Activated naive CD4-positive, alpha-beta T cell treated with anti-CD3 and anti-CD28 coated beads, Interleukin-2, amount 50 U/mL, for 16 hours (primary cell): ENCODE results near the gene CTNNA3.
"Not testable (repeated sequence)": the region's sequence is repeated elsewhere in the genome, so short reads cannot be mapped to it uniquely, and the experiment has no call there.

Source experiments
- DNase-seq: peaks from one replicate; pipeline ENCODE4 v3.0.0-alpha.2; 2020

Gene CTNNA3

GRCh38 chr10:67696029-67696428, at the start of gene CTNNA3:
TSS of gene CTNNA3 (minus strand) at chr10:67696195.
- no peak for DNase-seq

DNA sequence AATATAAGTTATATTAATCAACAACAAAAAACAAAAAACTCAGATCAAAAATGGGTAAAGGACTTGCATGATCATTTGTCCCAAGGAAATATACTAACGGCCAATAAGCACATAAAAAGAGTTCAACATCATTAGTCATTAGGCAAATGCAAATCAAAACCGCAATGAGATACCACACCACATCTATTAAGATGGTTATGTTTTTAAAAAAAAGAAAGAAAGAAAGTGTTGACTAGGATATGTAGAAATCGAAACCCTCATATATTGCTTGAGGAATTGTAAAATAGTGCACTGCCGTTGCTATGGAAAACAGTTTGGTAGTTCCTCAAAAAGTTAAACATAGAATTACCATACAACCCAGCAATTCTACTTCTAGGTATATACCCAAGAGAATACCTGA, 39.4 kb upstream of the CTNNA3 start:
- DNase-seq, result no peak

DNA sequence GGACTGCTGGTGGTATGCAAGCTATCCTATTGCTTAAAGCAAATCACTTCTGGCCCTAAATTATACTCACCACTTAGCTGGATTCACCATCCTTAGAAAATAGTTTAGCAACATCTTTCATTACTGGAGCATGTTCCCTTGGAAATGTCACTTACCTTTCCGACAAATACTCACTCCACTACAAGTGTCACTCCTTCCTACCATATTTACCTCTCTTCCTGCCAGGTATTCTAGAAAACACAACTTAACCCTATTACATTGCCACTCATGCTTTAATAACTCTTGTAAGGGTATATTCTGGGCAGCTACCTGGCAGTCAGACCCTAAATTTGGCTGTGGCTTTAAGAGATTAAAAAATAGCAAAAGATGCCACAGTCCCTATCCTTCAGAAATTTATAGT, 37.5 kb upstream of the CTNNA3 start:
- no peak for DNase-seq

DNA sequence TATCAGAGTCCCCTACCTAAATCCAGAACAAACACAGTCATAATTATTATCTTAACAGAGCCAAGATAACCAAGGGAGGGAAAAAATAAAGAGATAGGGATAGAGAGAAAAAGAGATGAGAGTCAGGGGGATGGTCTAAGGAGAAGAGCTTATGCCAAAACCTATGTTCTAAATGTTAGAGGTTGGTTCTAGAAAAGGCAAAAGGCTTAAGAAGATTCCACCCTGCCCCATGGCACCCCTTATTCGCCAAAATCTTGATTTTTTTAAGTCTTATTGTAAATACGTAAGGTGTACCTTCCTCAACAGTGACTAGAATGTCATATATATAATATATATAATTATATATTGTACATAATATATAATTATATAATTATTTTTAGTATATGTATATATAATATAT, 29.6 kb upstream of the CTNNA3 start:
- DNase-seq, result no peak

DNA sequence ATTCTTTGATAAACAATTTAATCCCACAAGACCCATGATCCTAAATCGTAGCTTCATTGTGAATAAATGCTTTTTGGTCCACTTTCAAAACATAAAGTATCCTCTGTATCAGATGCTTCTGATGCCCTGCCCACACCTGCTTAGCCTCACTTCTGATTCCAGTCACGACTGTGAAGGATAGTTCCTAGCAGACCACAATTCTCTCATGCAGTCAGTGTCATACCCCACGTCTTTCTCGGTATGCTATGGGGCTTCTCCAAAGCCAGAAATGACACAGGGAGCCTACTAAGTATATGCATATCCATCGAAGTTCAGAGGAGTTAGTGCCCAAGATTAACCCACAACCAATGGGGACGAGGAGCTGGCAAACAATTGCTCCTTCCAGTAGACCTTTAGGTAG, 27.6 kb upstream of the CTNNA3 start:
- DNase-seq, result no peak

GRCh38 chr10:67722113-67722512, 26.1 kb upstream of the CTNNA3 start:
- DNase-seq, result no peak

DNA sequence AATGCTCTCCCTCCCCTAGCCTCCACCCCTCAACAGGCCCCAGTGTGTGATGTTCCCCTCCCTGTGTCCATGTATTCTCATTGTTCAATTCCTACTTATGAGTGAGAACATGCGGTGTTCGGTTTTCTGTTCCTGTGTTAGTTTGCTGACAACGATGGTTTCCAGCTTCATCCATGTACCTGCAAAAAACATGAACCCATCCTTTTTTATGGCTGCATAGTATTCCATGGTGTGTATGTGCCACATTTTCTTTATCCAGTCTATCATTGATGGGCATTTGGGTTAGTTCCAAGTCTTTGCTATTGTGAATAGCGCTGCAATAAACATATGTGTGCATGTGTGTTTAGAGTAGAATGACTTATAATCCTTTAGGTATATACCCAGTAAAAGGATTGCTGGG, 20.5 kb upstream of the CTNNA3 start:
- DNase-seq, result not testable (repeated sequence)

- DNase-seq, result no peak
Observed at GRCh38 chr10:67705921-67706320, 9.9 kb upstream of the CTNNA3 start.

GRCh38 chr10:67699613-67700270, 3.7 kb upstream of the CTNNA3 start:
- not testable (repeated sequence) for DNase-seq

- no peak for DNase-seq
Observed at GRCh38 chr10:67698164-67698563, 2.2 kb upstream of the CTNNA3 start.

DNA sequence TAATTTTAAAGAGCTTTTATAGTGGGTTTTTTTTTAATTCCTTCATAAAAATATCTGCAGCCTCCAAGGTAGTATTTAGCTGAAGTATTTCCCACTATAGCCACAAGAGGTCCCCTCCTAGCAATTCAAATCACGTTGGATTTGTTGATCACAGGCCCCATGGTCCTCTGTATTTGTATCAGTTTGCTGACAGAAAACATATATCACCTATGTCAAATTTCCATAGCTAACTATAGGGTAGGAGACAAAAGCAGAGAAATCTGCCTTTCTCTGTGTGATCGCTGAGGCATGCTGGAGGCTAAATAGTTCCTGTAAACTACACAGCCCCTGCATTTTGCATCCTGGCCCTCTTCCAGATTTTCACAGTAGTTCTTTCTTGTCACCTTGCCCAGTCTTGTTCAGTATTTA, 1.7 kb upstream of the CTNNA3 start:
- no peak for DNase-seq

GRCh38 chr10:67696679-67697078, 684 bp upstream of the CTNNA3 start:
- no peak for DNase-seq

GRCh38 chr10:67695555-67695954, 440 bp downstream of the CTNNA3 start:
- DNase-seq, result no peak

GRCh38 chr10:67691861-67692260, 4.1 kb downstream of the CTNNA3 start:
- not testable (repeated sequence) for DNase-seq

DNA sequence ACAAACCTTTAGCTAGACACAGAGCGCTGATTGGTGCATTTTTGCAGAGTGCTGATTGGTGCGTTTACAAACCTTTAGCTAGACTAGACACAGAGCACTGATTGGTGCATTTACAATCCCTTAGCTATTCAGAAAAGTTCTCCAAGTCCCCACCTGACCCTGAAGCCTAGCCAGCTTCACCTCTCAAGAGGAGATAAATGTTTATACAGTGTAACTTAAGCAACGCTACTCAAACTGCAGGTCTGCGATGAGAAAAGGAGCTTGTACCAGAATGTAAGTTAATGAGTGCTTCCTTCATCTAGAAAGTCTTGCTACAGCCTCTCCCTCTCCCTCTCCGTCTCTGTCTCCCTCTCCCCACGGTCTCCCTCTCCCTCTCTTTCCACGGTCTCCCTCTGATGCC, 5.5 kb downstream of the CTNNA3 start:
- not testable (repeated sequence) for DNase-seq

GRCh38 chr10:67684140-67684539, 11.9 kb downstream of the CTNNA3 start:
- DNase-seq, result not testable (repeated sequence)

DNA sequence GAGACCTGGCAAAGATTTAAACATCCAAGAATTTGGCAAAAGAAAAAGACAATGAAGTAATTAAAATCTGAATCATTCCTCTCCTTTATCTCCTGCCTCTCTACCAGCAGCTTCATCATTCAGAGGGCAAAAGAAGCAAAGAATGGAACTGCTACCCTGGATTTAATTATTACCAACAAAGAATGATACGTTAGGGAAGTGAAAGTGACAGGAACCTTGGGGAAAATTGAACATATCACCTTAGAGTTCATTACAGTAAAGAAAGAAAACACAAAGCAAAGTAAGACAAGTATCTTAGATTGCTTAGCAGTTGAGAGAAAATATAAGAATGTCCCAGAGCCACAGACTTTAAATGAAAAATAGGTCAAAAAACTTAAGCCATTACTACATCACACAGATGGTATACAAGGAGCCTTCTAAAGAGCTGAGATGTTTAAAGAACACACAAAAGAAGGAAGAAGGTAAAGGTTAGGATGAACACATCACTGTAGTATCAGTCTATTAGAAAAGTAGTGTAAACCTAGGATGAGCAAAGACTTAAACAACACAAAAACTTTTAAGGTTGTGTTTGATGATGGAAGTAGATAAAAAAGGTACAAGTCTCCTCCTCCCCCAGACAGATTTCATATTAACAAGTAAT, 17.5 kb downstream of the CTNNA3 start:
- DNase-seq, result no peak

- DNase-seq, result no peak
Observed at GRCh38 chr10:67676208-67676825, 19.7 kb downstream of the CTNNA3 start.

DNA sequence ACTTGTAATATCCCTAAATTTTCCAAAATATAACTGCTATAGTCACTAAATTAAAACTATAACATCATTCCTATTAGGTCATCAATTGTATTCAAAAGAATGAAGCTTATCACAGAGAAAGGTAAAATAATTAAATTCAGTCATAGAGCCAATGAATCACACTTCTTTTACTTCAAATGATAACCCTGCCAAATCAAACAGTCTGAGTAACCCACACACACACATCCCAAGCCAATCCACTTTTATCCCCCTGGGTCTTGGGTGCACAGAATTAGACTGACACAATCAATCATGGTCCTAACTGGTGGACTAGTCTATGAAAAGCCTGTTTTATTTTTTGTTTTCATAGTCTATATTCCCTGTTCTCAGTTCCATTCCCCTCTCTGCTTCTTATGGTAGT, 25.6 kb downstream of the CTNNA3 start:
- DNase-seq, result no peak

- no peak for DNase-seq
Observed at GRCh38 chr10:67669978-67670377, 26.0 kb downstream of the CTNNA3 start.

GRCh38 chr10:67668448-67668847, 27.5 kb downstream of the CTNNA3 start:
- no peak for DNase-seq

DNA sequence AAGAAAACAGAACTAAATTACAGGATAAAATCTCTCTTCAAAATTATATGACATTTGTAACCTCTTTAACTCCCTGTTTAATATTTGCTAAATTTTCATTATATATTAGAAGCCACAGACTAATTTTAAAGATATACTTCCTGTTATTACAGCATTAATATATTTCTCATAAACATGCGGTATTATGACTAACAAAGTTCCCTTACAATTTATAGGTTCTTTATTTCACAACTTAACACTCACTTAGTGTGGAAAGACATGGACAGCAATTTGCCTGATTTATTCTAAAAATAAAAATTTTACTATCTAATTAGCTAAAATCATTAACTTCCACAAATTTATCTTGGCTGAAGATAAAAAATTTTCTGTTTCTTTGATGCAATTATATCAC, 29.0 kb downstream of the CTNNA3 start:
- no peak for DNase-seq

- DNase-seq, result no peak
Observed at GRCh38 chr10:67666416-67667034, 29.5 kb downstream of the CTNNA3 start.

DNA sequence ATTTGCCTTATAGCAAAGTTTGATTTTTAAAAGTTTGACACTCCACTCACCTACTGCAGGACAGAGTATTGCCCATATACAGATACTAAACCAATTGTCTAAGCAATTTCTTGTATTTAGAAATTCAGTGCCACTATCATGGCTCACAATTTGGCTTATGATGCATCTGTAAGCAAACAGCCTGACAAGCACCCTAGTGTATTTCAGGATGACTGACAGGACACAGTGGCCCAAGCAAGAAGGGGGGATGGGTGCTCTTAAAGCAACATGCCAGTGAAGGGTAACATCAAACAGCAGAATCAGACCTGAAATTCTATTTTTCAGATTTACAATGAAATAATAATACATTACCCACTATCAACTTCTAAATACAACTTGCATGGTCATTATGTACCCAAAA, 30.5 kb downstream of the CTNNA3 start:
- DNase-seq, result no peak
